Fibroblast of upper back skin (primary cell): ENCODE data around the gene DCBLD1.
"Not testable (repeated sequence)": the region's sequence is repeated elsewhere in the genome, so short reads cannot be mapped to it uniquely, and the experiment has no call there.

ENCODE experiments used
- DNase-seq: peaks from one replicate; pipeline ENCODE4 v3.0.0-alpha.2; 2013

Gene DCBLD1

GRCh38 chr6:117482240-117483003, at the start of gene DCBLD1:
Gene DCBLD1 (plus strand): TSS chr6:117482674. CDS start chr6:117482782, 108 bp downstream.
- DNase-seq: peak; percentile 72

GRCh38 chr6:117440706-117441525, 41.6 kb upstream of the DCBLD1 start:
- DNase-seq: peak; percentile 98

GRCh38 chr6:117441824-117442264, 40.6 kb upstream of the DCBLD1 start:
- peak; percentile 84 for DNase-seq

DNA sequence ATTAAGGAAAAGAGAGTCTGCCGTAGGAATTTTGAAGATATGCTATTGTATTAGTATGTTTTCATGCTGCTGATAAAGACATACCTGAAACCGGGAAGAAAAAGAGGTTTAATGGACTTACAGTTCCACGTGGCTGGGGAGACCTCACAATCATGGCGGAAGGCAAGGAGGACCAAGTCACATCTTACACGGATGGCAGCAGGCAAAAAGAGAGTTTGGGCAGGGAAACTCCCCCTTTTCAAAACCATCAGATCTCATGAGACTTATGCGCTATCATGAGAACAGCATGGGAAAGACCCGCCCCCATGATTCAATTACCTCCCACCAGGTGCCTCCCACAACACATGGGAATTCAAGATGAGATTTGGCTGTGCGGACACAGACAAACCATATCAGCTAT, 40.2 kb upstream of the DCBLD1 start:
- not testable (repeated sequence) for DNase-seq

DNA sequence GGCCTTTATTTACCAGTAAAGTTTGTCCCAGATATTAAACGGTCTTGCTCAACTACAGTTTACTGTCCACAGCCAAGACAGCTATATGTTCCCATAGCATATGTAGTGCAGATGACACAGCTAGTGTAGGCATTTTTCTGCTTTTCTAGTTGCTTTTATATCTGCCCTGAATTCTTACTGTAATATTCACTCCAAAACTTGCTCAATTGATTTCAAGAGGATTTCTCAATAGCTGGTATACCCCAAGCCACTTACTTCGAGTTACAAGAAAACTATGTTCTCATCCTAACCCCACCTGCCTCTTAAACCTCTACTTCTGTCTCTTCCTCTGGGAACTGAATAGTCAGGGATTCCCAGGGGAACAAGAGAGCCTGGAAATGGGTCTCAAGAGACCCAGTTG, 37.9 kb upstream of the DCBLD1 start:
- peak; percentile 86 for DNase-seq

DNA sequence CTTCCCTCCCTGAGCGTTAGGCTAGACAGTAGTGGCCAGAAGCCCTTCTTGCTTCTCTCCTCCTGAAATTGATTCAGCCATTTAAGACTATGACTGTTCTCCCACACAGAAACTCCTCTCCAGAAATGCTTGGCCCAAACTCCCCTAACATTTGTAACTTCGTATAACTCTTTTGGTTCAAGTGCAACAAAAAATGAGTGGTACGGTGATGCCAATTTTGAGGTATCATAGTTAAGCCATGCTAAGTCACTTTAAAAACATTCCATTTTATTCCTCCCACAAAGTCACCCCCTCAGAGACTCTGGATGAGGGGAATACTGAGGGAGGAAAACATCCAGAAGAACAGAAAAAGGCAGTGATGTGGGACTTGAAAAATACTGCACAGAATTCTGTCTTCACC, 35.6 kb upstream of the DCBLD1 start:
- peak; percentile 54 for DNase-seq

- peak; percentile 62 for DNase-seq
These were observed 34.5 kb upstream of the DCBLD1 start for GRCh38 chr6:117448011-117448410.

DNA sequence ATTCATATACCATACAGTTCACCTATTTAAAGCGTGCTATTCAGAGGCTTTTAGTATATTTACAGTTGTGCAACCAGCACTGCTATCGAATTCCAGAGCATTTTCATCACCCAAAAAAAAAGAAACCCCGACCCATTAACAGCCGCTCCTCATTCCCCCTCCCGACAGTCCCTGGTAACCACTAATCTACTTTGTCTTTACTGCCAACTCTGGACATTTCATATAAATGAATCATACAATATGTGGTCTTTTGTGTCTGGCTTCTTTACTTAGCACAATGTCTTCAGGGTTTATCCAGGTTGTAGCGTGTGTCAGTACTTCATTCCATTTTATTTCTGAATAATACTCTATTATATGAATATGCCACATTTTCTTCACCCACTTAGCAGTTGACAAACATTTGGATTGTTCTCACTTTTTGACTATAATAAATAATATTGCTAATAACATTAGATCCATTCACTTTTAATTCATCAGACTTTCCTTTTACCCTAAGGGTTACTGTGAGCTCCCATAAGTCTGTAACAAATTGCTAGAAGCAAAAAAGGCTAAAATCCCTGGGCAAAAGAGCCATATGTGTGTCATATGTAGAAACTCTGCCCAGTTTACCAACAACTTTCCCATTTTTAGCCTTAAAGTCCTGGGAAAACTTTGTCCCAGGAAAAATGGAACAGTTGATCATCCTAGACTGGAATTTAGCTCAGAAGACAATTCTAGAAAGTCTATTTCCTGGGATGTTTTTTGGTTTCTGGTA, 33.6 kb upstream of the DCBLD1 start:
- peak; percentile 99 for DNase-seq

GRCh38 chr6:117449549-117450439, 32.7 kb upstream of the DCBLD1 start:
- peak; percentile 87 for DNase-seq

GRCh38 chr6:117451671-117452070, 30.8 kb upstream of the DCBLD1 start:
- DNase-seq: no peak

DNA sequence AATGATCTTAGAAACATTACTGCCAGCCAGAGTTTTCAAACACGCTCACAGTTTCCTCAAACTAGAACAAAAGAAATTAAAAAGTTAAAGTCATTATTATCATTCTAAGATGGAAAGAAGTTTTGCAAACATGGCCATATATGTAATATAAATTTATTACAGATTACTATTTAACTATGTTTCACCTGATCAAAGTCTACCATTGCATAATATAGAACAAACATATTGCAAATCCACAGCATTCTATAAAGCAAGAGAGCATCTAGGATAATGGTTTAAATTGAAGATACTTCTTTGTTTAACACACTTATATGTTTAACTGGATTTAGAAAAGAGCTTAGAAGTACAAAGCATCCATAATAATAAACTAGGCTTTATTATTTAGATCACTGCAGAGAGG, 26.2 kb upstream of the DCBLD1 start:
- no peak for DNase-seq

DNA sequence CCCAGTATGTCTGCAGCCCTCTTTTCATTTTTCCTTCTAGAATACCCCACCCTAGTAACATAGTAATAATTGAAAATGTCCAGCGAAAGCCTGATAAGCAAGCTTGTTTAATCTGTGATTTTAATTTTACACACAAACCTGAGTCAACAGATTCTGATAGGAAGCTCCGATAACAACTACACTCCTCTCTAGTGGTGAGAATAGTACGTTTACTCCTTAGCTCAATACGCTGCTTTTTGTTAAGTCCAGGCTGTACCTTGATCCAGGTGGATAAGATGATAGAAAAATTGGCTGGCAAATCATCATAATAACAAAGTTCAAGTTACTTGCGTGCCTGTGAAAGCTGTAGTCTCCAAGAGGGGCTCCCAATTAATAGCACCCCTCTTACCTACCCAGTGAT, 25.5 kb upstream of the DCBLD1 start:
- DNase-seq: no peak

DNA sequence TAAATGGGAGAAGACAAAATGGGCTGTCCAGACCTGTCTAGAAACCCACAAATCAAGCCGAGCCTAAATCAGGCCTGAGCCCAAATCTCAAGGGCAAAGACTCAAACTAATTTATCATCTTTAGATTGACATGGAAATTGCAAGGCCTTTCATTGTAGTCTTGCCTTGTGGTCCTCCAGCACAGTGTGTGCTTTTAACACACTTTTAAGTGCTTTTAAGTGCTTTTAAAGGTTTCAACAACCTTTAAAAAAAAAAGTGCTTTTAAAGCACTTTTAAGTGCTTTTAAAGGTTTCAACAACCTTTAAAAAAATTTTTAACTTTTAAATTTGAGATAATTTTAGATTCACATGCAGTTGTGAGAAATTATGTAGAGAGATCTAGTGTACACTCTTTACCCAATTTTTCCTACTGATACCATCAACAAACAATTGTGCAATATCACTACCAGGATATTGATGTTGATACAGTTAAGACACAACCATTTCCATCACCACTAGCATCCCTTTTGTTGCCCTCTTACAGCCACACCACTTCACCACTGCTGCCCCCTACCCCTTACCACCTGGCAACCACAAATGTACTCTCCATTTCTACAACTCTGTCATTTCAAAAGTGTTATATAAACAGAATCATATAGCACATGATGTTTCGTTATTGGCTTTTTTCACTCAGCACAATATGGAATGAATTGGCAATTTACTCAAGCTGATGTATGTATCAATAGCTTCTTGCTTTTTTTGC, 23.1 kb upstream of the DCBLD1 start:
- no peak for DNase-seq

- peak; percentile 66 for DNase-seq
These were observed 18.5 kb upstream of the DCBLD1 start for GRCh38 chr6:117463762-117464665.

GRCh38 chr6:117464700-117465099, 17.8 kb upstream of the DCBLD1 start:
- no peak for DNase-seq

GRCh38 chr6:117465691-117466090, 16.8 kb upstream of the DCBLD1 start:
- no peak for DNase-seq

GRCh38 chr6:117467876-117468275, 14.6 kb upstream of the DCBLD1 start:
- no peak for DNase-seq

DNA sequence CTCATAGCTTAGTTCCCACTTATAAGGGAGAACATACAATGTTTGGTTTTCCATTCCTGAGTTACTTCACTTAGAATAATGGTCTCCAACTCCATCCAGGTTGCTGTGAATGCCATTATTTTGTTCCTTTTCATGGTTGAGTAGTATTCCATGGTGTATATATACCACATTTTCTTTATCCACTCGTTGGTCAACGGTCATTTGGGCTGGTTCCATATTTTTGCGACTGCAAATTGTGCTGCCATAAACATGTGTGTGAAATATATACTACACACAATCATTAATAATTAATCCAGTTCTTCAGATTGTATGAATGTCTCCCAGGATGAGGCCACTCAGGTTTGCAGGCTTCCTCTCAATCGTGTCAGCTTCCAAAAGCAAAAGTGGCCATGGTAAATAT, 13.9 kb upstream of the DCBLD1 start:
- DNase-seq: not testable (repeated sequence)

- DNase-seq: no peak
These were observed 13.1 kb upstream of the DCBLD1 start for GRCh38 chr6:117469356-117469755.

DNA sequence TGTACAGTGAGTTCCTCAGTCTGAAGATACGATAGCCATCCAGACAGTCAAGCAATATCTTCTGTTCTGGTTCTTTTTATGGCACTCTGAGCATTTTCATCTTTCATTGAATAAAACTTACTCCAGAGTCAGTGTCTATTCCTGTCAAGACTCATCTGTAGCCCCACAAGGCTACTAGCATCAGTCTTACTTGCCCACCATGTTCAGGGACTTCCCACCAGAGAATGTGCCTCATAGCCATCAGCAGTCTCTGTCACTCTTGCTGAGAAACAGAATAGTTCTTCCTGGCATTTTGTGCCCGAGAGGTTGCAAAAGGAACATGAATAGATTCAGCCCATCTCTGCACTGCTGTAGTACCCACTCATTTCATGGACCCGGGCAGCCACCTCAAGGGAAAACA, 12.7 kb upstream of the DCBLD1 start:
- DNase-seq: no peak
